ENCODE results near the gene CLSTN3.

Gene CLSTN3

DNA sequence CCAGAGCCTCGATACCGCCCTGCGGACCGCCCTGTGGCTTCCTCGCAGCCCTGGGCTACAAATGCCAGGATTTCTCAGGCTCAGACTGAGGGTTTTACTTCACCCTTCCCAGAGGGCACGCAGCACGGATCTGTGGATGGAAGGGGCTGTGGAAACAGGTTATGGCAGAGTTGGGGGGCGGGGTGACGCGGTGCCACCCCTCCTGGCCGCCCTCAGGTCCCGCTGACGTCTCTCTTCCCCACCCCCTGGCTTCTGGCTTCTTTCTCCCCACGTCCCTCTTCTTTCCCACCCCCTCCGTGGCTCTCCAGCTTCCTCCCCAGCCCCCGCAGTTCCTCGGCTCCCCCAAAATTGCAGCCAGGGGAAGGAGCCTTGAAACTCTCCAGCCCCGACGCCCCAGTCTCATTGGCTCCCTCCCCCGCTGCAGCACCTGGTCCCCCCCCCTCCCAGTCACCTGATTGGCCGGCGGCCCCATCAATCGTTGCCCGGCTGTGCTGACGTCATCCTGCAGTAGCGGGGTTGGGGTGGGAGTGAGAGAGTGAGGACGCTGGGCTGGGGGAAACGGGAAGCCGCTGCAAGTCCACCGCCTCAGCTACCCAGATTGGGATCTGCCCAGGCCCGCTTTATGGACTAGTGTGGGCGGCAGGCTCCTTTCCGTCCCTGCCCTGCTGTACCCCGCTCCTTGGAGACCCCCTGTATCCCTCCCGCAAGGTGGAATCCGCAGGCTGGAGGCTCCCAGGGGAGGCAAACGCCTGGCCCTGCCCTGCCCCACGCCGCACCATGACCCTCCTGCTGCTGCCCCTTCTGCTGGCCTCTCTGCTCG lies at the start of gene CLSTN3:
CLSTN3 (plus strand) TSS at position 500 of the 820 bp plus-strand sequence; CDS start at position 778, 278 bp downstream.
- peak; percentile 61 for DNase-seq

DNA sequence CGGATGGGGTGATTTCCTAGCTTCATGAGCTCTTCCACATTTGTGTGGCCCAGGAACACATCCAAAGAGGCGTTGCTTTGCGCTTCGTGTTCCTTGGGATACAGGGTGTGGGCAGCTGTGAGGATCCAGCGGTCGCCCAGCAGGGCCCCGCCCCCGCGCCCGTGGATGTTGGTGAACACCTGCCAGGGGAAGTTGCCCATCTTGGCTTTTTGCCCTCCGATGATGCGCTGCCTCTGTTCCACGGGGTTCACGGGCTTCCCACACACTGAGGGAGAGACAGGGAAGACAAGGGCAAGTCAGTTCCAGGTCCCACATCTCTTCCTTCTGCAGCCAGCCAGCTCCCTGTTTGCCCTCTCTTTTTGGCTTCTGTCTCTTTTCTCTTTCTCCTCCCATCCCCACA lies 49.1 kb upstream of the CLSTN3 start:
- DNase-seq: no peak

DNA sequence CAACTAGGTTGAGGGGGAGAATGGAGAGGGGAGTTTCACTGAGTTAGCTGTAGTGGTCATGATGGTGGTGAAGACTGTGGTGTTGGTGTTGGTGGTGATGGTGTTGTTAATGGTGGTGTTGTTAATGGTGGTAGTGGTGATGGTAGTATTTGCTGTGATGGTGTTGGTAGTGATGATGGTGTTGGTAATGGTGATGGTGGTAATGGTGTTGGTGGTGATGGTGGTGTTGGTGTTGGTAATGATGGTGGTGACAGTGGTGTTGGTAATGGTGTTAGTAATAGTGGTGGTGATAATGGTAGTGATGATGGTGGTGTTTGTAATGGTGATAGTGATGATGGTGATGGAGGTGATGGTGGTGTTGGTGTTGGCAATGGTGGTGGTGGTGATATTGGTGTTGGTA lies 47.0 kb upstream of the CLSTN3 start:
- no peak for DNase-seq

DNA sequence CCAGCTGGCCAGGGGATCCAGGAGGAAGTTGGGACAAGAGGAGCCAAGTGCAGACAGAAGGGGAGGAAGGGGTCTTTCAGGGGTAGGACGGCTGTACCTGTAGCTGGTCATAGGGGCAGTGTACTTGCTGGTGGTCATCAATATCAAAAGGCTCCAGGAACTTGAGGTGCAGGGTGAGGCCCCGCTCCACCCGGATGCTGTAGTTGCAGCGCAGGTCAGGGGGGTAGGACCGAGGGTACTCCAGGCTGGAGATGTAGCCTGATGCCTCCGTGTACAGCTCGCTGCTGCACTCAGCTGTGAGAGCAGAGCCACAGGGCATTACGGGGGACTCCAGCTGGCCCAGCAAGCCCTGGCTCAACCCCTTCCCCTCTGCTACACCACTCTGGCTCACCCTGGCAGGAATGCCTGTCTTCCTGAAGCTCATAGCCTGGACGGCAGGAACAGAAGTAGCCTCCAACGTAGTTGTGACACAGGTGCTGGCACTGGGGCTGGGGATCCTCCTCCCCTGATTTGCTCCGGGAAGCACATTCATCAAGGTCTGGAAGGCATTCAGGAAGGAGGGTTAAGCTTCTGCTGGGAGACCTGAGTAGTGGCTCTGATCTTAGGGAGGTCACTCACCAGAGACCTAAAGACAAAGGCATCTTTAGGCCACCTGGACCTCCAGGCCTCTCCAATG lies 40.8 kb upstream of the CLSTN3 start:
- no peak for DNase-seq

DNA sequence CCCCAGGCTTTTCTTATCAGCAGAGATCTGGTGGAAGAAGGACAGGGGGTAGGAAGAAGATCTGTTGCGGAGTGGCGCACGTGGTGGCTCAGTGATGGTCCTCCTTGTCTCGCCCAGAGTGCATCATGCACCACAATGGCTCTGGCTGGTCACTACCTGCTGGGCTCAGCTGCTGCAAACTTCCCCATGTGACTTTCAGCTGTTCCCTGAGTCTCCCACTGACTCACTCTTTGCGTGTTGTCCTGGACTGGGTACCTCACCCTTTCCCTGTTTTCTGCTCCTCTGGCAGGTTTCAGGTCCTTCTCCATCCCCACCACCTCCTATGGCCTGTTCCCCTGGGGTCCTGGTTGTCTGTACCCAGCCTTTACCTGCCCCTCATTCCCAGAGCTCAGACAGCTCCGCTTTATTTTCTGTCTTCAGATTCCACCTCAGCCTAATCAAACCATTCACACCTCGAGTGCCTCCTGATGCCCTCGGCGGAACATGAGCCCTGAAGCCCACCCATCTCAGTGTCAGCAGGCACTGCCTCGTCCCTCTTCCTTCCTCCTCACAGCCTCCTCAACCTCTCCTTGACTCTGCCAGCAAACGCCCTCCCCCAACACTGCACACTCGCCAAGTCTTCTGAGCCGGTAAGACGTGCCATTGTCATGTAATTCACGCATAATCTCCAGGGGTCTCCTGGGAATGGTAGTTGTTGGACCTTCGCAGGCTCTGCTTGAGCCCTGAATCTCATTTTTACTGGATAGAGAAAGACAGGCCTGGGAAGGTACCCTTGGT lies 39.8 kb upstream of the CLSTN3 start:
- DNase-seq: no peak

DNA sequence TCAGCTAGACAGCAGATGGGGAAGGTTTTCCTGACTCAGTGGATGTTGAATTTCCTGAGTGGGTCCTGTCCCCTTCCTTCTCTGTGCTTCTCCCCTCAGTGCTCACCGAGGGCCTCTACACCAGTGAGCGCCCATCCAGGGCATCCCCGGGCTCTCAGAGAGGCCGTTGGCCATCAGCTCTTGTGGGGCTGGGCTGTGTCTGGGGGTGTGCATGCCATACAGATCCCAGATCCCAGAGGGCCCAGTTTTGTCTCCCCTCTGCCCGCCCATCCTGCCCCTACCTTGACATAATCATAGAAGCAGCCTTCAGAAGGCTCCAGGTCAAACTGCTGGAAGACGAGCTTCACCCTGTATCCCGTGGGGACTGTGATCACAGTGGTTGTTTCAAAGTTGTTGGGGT lies 39.0 kb upstream of the CLSTN3 start:
- no peak for DNase-seq

DNA sequence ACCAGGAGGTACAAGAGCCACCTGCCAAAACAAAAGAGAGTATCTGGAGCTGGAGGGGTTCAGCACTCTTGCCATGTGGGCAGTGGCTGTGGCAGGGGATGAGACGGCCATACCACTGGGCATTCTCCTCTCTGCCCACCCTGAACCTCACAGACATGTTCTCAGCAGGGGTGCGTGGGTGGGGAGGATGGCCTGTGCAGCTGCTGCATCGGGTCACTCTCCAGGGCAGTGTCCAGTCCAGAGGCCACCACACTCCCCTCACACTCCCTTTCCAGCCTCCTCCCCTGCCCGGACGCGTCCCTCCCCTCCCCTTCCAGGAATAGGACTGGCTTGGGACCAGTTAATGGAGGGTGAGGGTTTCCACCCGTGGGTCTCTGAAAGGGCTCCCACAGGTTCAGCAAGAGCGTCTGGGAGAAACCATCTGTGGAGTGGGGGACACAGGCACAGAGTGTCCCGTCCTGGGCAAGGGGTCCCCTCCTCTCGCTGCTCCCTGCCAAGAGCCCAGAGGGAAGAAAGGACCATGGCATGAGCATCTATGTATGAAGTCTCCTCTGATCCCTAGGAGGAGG lies 38.4 kb upstream of the CLSTN3 start:
- DNase-seq: no peak

DNA sequence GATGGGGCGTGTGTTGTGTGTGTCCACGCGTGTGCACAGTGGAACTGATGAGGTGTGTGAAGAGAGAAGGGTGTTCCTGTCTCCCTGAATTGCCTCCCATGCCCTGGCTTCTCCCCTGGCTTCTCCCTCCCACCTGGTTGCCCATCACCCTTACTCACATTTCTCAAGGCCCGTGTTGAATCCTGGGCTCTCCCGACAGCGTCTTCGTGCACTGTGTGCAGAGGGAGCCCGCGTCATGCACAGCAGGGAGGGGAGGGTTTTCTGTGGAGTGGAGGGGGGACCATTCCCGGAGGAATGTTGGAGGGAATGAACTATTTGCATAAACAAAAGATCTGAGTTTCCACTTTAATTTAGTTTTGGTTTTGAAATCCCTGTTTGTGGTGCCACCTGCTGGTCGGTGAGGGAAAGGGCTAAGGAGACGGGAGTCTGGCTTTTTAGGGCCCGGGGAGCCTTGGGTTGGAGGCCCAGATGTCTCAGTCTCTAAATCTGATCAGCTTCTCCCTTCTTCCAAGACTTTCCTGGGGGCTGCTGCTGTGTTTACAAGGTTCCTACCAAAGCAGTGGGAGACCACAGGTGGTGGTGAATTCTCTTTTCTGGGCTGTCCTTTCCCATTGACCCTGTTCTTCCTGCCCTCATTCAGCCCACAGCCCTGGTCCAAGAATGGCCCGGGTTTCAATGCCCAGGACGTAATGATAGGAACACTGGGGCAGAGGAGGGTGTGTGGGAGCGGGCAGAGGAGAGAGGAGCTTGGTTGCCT lies 37.8 kb upstream of the CLSTN3 start, which contains the start of gene C1R:
C1R (minus strand) TSS at position 217 of the 757 bp plus-strand sequence; CDS start at position 160, 57 bp downstream.
- DNase-seq: no peak

DNA sequence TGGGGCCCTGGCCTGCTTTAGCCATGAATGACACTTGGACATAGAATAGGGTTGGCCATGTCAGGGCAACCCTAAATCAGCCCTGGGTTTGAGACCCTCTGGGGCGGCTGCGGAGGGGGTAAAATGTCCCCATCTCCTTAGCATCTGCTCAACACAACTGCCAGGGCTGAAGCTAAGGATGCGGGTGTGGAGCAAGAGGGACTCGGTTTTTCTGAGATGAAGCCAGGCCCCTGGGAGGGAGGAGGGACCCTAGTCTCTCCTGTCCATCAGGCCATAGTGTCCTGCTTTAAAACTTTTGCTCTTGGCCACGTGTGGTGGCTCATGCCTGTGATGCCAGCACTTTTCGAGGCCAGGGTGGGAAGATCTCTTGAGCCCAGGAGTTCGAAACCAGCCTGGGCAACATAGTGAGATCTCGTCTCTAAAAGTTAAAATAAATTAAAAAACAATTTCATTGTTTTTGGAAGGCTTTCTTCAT lies 37.1 kb upstream of the CLSTN3 start:
- no peak for DNase-seq

DNA sequence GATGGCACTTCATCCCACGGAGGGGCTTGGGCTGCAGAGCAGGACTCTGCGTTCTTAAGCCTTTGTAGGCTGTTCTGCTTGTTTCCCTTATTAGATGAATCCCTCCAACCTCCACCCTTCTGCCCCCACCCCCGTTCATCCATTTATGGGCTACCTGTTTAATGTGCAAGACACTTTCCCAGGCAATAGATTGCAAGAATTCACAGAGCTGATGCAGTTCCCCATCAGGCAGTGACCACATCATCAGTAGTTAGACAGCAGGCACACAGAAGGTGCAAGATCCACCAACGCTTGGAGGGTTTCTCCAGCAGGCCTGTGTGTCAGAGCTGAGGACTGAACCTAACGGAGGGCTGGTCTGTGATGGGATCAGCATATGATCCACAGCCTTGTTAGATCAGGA lies 36.7 kb upstream of the CLSTN3 start:
- no peak for DNase-seq

DNA sequence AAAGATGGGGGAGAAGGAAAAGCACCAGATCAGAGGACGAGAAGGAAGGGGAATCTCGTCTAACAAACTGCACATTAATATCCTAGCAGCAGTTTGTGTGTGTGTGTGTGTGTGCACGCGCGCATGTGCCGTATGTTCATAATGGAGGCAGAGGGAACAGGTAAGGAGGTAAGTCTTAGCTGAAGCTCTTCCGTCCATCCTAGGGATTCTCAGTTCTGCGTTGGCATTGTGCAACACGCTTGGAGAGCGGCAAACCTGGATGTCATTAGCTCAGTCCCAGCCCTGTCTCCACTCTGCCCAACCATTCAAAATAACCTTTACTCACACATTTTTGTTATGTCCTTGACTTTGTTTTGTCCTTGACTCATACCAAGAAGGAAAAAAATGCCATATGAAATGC lies 36.3 kb upstream of the CLSTN3 start:
- DNase-seq: no peak

DNA sequence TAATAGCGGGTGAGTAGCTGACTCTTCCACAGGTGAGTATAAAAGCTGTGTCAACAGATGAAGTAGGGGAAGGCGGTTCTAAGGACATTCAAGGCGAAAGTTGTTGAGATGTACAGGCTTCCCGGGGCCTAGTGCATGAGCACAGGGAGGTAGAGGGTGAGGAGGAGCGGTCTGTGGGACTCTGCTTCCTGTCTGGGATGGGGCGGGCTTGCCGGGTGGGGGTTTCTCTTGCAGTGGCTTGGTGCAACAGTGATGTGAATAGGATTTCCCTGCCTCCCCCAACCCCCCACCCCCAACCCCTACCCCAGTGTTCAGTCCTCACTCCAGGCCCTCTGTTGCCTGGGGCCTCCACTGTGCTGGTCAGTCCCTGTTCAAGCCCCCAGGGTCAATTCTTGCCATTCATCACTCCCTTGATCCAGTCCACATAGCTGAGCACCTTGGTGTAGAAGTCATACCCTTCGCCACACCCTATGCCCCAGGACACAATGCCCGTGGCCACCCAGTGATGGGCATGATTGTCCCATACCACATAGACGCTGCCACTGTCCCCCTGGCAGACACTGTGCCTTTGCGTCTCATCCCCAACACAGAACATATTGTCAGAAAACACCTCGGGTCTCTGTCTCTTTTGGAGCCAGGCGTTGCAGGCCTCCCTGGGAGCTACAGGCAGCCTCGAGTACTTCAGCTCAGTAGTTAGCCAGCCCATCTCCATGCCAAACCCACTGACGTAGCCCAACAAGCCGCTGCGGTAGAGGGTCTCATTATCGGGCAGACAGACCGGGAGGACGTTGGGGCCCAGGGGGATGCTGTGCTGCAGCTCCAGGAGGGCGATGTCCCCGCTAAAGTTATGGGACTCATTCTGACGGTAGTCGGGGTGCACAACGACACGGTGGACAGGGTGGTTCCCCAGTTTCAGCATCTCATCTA lies 33.9 kb upstream of the CLSTN3 start:
- DNase-seq: no peak

DNA sequence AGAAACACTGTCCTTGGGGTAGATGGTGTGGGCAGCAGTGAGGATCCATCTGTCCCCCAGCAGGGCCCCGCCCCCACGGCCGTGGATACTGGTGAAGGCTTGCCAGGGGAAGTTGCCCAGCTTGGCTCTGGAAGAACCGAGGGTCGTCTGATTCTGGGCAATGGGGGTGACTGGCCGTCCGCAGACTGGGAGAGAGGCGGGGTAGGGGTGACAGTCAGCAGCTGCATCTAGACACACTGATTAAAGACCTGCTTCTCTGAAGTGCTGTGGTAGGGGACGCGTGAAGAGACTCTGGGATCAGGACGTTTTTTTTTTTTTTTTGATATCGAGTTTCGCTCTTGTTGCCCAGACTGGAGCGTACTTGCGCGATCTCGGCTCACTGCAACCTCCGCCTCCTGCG lies 33.2 kb upstream of the CLSTN3 start:
- no peak for DNase-seq

DNA sequence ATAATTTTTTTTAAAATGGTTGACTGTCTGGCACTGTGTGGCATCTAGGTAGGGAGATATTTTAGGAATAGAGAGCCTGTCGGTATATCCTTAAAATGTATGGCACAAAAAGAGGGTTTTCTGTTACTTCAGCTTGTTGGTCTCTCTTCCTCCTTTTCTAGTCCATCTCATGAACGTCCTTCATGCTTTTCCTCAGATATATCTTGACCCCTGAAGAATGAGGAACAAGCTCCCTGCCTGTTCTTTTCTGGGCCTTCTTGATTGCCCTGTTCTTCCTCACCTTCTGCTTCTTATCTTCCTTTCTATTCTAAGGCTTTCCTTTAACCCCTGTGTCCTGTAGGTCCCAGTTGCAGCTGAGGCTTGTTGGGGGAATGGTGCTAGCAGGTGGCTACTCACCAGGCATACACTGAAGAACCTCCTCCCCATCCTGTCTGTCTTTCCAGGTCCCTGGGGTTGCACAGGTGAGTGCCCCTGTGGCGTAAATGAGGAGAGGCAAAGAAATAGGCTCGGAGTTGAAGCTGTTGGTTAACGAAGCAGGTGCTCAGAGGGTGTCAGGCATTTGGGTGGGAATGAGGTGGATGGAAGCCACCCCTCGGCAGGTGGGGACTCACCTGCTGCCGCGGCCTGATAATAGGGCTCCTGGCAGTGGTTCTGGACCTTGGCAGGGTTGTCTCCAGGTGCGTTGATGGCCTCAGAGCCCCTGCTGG lies 30.7 kb upstream of the CLSTN3 start:
- DNase-seq: peak; percentile 20

DNA sequence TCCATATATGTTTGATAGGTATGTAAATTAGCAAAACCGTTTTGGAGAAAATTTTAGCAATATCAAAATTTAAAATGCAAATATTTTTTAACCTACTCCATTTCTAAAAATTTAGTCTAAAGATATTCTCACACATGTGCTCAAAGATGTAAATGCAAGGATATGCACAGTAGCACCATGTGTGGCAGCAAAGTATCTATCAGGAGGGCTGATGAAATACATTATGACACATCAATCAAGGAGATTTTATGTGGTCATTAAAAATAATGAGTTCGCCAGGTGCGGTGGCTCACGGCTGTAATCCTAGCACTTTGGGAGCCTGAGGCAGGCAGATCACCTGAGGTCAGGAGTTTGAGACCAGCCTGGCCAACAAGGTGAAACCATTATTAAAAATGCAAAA lies 29.9 kb upstream of the CLSTN3 start:
- peak; percentile 52 for DNase-seq

DNA sequence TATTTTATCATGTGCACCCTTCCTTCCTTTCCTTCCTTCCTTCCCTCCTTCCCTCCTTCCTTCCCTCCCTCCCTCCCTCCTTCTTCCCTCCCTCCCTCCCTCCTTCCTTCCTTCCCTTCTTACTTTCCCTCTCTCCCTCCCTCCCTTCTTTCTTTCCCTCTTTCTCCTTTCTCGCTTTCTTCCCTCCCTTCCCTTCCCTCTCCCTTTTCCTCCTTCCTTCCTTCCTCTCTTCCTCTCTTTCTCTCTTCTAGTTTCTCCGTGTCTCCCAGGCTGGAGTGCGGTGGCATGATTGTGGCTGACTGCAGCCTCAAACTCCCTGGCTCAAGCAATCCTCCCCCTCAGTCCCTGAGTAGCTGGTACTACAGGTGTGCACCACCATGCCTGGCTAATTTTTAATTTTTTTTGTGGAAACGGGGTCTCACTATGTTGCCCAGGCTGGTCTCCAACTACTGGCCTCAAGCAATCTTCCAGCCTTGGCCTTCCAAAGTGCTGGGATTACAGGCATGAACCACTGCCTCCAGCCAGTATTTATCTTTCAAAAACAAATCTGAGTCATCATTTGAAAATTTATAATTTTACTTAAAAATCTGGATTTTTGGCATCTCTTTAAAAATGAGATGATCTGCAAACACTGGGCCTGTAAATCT lies 29.0 kb upstream of the CLSTN3 start:
- no peak for DNase-seq

DNA sequence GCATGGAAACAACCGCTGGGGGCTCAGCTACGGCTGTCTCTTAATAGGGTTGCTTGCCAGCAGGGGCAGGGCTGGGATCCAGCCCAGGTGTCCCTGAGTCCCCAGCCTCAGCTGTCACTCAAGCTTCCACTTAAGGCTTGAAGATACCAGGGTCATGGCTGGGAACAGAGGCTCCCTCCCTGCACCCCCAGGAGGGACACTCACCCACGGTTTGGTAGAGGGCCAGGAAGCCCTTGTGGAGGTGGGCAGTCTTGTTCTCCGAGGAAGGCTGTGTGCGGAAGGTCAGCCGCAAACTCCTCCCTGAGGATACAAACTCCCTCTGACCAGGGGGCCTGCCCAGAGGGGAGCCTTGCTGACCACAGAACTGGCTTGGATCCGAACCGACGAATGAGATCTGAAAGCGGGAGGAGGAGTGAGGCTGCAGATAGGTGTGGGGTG lies 28.5 kb upstream of the CLSTN3 start:
- DNase-seq: no peak

DNA sequence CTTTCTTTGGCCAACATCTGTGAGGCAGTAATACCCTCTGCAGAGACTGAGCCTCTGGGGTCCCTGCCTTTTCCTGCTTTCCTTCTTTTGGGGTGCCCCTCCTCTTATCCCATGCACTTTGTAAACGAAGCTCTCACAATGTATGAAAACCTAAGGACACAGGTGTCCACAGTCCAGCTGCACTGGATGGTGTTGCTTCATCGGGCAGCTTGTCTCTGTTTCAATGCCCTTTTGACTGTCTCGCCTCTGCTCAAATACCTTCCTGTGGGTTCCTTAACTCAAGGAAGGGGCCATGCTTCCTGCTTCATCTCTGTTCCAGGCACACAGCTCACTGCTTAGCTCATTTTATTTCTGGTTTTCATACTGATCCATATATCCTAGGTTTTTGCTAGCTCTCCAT lies 27.6 kb upstream of the CLSTN3 start:
- DNase-seq: no peak

DNA sequence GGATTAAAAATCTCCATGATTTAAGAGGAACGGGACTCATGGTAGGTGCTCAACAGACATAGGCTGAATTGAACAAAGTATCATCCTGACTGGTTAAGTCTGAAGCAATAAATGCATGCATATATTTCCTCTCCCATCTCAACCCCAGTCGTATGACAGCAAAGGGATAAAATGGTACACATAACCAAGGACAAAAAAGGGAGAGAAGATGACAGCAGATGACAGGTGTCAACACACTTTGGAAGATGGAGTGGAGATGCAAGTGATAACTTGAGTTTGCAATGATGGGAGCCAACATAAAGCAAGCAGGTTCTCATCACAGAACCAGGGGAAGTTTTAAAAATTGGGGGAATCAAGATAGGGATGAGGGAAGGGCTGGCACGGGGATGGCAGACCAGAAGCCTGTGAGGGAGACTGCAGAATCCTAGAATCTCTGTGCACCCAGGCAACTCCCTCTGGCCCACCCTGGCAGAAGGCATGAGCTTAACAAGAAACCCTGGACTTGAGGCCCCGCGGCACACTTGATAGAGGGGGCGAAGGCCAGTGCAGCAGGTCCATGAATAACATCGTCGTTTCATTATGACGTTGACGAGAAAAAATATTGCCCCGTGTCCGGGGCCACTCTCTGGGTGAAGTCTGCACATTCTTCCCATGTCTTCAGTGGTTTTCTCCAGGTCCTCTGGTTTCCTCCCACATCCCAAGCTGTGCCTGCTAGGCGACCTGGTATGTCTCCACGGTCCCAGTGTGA lies 26.2 kb upstream of the CLSTN3 start:
- no peak for DNase-seq
